ENCODE data around the gene ADGRA1.

The ADGRA1 gene

GRCh38 chr10:133094286-133094685 is 6.6 kb downstream of the ADGRA1 start:
- H3K4me3 ChIP-seq (ENCODE audit: low read depth, low read length): no peak overlapping the region
- TF ChIP-seq, protein P1, sequence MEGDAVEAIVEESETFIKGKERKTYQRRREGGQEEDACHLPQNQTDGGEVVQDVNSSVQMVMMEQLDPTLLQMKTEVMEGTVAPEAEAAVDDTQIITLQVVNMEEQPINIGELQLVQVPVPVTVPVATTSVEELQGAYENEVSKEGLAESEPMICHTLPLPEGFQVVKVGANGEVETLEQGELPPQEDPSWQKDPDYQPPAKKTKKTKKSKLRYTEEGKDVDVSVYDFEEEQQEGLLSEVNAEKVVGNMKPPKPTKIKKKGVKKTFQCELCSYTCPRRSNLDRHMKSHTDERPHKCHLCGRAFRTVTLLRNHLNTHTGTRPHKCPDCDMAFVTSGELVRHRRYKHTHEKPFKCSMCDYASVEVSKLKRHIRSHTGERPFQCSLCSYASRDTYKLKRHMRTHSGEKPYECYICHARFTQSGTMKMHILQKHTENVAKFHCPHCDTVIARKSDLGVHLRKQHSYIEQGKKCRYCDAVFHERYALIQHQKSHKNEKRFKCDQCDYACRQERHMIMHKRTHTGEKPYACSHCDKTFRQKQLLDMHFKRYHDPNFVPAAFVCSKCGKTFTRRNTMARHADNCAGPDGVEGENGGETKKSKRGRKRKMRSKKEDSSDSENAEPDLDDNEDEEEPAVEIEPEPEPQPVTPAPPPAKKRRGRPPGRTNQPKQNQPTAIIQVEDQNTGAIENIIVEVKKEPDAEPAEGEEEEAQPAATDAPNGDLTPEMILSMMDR (IDR thresholded peaks at IDR 0.05; ENCODE audit: insufficient read depth, low read depth, low read length, missing control alignments): no peak
- no peak for DNase-seq (ENCODE audit: low read depth)

GRCh38 chr10:133094866-133095265 is 7.1 kb downstream of the ADGRA1 start:
- TF ChIP-seq, protein P1 (IDR thresholded peaks at IDR 0.05; ENCODE audit: insufficient read depth, low read depth, low read length, missing control alignments): no peak
- DNase-seq (ENCODE audit: low read depth): no peak
- no peak overlapping the region for H3K4me3 ChIP-seq (ENCODE audit: low read depth, low read length)

DNA sequence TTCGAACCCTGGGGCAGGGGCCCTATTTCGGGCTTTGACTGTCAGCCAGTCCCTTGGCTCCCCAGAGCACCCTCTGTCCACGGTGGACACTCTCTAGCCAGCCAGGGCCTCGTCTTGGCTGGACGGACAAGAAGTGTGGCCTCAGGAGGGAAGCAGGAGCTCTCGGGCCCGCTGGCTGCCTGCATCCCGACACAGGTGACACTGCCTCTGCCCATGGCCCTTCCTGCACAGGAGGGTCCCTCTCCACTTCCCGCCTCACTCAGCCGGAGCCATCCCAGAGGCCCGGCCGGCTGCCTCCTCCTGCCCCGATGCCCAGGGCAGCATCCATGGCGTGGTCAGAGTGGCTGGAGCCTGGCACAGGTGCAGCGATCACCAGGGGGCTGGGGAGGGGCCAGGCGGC is 7.9 kb downstream of the ADGRA1 start:
- TF ChIP-seq, protein P1 (IDR thresholded peaks at IDR 0.05; ENCODE audit: insufficient read depth, low read depth, low read length, missing control alignments): no peak
- no peak overlapping the region for H3K4me3 ChIP-seq (ENCODE audit: low read depth, low read length)
- no peak for DNase-seq (ENCODE audit: low read depth)

DNA sequence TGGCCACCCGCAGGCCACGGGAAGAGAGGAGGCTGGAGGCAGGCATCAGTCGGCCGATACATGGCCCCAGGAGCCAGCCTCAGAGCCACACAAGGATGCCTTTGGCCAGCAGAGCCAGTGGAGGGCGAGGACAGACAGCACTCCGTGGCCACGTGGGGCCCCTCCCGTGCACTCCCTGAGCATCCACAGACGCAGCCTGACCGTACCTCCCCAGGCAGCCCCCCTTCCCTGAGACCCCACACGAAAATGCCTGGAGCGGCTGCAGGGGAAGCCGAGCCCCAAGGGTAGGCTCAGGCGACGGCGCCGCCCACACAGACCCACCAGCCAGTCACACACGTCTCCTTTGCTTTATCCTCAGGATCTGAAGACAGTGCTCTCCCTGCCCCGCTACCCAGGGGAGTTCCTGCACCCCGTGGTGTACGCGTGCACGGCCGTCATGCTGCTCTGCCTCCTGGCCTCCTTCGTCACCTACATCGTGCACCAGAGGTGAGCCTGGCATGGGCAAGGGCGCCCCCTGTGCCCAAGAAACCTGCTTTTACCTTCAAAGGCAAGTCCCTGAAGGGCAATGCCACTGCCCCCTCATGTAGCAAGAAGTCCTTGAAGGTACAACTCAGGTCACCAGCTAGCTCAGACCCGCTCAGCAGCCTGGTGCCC is 9.0 kb downstream of the ADGRA1 start:
- no peak for DNase-seq (ENCODE audit: low read depth)
- TF ChIP-seq, protein P1 (IDR thresholded peaks at IDR 0.05; ENCODE audit: insufficient read depth, low read depth, low read length, missing control alignments): no peak
- H3K4me3 ChIP-seq (ENCODE audit: low read depth, low read length): no peak overlapping the region

DNA sequence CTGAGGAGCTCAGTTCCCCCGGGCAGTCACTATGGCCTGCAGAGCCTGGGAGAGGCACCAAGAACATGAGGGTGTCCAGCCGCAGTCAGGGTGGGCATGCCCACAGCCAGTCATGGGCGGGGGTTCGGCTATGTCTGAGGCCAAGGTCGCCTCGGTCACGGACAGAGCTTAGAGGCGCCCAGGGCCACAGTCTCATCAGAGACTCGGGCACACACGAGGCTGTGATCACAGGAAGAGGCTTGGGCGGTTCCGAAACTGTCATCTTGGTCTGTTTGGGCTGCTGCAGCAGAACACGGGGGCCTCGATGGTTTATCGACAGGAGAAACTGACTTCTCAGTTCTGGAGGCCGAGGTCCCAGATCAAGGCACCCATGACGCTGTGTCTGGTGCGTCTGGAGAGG is 9.7 kb downstream of the ADGRA1 start:
- no peak for DNase-seq (ENCODE audit: low read depth)
- TF ChIP-seq, protein P1 (IDR thresholded peaks at IDR 0.05; ENCODE audit: insufficient read depth, low read depth, low read length, missing control alignments): no peak
- H3K4me3 ChIP-seq (ENCODE audit: low read depth, low read length): no peak overlapping the region

- TF ChIP-seq, protein P1 (IDR thresholded peaks at IDR 0.05; ENCODE audit: insufficient read depth, low read depth, low read length, missing control alignments): no peak
- no peak for DNase-seq (ENCODE audit: low read depth)
- no peak overlapping the region for H3K4me3 ChIP-seq (ENCODE audit: low read depth, low read length)
Observed at GRCh38 chr10:133097961-133098360, 10.2 kb downstream of the ADGRA1 start.
